IPS DF 19.7 (cell line): Measurements from ENCODE around the gene GRIN1.

Experiments used
- DNase-seq: peaks from one replicate; pipeline ENCODE4 v3.0.0-alpha.2; 2013; ENCODE audit warnings: low read depth, low spot score

GRIN1 gene

DNA sequence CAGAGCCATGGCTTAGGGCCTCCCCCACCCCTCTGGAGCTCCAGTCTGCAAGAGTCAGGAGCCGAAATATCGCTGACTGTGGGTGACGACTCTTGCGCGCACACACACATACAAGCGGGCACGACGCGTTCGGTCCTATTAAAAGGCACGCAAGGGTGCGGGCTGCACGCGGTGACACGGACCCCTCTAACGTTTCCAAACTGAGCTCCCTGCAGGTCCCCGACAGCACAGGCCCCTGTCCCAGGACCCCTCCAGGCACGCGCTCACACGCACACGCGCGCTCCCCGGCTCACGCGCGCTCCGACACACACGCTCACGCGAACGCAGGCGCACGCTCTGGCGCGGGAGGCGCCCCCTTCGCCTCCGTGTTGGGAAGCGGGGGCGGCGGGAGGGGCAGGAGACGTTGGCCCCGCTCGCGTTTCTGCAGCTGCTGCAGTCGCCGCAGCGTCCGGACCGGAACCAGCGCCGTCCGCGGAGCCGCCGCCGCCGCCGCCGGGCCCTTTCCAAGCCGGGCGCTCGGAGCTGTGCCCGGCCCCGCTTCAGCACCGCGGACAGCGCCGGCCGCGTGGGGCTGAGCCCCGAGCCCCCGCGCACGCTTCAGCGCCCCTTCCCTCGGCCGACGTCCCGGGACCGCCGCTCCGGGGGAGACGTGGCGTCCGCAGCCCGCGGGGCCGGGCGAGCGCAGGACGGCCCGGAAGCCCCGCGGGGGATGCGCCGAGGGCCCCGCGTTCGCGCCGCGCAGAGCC lies at the start of gene GRIN1:
GRIN1 (plus strand) TSS at position 433 of the 746 bp plus-strand sequence. CDS start 333 bp downstream, outside the sequence.
- no peak for DNase-seq

DNA sequence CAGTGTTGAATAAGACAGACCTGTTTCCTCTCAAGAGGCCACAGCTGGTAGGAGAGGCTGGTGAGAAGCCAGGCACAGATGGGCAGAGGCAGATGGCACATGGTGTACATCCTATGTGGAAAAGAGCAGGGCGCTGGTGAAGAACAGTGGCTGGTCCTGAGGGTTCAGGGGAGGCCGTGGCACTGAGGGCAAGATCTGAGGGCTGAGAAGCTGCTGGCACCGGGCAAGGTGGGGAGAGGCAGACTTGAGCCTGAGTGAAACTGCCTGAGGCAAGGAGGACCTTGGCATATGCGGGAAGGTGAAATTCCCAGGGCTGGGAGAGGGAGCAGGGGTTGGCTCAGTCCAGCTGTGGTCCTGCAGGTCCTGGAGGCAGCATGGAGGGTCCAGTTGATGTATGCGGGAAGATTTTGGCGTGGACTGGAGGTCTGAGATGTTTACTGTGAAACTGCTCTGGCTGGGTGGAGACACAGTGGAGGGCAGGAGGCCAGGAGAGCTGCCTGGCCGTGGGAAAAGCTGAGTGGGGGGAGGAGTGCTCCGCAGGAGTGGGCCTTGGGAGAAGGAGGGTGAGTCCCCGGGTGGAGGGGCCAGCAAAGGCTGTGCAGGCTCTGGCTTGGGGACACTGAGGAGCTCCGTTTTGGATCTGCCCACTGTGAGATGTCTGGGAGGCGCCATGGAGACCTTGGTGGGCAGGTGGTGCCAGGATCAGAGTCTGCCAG lies 49.6 kb upstream of the GRIN1 start:
- DNase-seq, result no peak

DNA sequence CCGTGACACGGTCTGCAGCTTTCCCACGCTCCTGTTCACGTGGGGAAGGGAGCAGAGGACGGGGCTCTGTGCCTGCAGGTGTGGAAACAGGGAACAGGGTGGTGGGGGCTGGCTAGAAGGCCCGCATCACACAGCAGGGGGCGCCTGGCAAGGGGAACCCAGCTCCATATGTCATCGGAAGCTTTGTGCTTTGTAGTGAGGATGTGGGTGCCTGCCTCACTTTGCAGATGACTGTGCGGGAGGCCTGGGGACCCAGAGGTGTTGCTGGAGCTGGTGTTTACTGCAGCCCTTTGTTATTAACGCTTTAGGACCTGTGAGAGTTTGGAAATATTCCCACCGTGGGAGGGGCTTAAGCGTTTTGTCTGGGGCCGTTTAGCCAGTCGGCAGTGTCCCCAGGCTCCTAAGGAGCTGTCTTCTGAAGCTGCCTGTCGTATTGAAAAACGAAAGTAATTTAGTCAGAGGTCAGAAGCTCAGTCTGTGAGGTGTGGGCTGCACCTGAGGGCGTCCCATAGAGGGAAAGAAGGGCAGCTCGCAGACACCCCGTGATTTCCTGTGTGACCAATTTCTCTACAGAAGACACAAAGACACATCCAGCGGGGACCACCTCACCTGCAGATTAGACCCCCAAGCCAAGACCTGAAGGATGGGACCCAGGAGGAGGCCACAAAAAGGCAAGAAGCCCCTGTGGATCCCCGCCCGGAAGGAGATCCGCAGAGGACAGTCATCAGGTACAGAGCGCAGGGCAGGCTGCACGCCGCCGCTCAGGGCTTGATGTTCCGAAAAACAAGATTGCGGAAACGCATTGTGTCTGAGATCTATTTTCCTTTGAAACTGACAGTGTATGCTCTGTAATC lies 43.1 kb upstream of the GRIN1 start:
- DNase-seq, result no peak

DNA sequence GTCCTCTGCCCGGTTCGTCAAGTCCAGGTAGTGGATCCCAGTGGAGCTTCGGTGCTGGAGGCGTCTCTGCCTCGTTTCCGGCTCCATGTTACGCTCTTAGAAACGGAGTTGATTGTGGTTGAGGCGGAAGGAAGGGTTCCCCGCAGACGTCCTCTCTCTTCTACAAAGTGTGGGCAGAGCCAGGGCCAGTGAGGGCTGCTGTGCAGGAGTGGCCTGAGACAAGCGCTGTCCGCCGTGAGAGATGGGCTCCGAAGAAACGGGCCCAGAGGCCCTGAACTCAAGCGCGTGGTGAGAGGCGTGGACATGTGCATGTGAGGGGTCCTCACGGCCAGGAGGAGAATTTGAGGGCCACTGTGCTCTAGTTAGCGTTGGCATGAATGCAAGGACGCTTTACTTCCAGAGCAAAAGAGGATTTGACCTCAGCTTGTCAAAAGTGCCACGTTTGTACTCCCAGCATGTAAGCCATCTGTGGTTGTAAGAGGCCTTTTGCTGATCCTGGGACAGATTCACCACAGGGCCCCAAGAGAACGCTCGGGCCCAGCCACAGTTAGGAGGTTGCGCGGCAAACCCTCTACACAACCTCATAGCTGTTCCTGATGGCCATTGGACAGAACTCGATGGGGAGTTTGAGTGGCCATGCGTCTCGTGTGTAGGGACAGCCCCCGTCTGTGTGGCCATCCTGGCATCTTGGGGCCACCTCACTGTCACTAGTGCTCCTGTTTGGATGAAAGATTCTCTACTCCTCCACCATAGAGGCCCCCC lies 42.0 kb upstream of the GRIN1 start:
- no peak for DNase-seq

DNA sequence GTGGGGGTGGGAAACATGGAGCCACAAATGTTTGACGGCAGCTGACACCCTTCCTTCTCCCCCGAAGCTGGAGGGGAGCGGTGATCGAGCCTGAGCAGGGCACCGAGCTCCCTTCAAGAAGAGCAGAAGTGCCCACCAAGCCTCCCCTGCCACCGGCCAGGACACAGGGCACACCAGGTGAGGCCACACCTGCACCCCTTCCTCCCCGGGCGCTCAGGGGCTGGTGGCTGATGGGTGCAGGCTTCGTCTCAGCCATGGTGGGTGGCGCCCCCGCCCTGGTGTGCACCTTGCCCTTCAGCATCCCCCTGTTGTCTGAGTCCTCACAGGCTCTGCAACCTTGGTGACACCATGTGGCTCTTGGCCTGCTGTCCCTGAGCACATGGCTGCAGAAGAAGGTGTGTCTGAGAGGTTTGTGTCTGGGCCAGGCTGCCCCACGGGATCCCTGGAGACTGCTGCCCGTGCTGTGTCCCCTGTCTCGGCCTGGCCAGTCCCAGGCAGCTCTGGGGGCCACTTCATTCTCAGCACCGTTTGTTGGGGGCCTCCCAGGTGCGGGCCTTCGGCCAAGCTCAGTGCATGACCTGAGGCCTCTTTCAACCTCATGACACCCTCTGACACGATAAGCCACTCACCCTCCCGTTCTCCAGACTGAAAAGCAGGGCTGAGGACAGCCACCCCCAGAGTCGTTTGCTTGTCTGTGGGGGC lies 41.0 kb upstream of the GRIN1 start:
- no peak for DNase-seq

DNA sequence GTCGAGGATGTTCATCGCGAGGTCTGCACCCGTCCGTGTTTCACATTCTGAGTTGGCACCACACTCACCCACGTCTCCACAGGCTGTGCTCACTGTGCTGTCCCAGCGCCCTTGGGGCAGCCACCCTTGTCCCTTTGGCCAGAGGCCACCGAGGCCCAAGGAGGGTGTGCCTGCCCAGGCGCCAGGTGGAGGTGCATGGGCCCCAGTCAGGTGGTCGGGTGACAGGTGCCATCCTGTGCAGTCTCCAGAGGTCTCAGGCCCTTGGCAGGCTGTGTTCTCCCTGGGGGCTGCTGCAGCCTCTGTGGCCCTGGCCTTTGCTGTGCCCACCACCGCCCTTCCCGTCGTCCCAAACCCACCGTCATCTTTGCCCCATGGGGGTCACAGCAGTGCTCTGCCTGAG lies 39.7 kb upstream of the GRIN1 start:
- DNase-seq, result no peak

DNA sequence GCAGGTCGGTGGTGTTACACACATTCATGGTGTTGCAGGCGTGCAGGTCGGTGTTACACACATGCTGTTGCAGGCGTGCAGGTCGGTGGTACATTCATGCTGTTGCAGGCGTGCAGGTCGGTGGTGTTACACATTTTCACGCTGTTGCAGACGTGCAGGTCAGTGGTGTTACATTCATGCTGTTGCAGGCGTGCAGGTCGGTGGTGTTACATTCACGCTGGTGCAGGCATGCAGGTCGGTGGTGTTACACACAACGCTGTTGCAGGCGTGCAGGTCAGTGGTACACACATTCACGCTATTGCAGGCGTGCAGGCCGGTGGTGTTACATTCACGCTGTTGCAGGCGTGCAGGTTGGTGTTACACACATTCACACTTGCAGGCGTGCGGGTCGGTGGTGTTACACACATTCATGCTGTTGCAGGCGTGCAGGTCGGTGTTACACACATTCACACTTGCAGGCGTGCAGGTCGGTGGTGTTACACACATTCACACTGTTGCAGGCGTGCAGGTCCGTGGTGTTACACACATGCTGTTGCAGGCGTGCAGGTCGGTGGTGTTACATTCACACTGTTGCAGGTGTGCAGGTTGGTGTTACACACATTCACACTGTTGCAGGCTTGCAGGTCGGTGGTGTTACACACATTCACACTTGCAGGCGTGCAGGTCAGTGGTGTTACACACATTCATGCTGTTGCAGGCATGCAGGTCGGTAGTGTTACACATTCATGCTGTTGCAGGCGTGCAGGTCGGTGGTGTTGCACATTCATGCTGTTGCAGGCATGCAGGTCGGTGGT lies 35.6 kb upstream of the GRIN1 start:
- DNase-seq, result no peak

DNA sequence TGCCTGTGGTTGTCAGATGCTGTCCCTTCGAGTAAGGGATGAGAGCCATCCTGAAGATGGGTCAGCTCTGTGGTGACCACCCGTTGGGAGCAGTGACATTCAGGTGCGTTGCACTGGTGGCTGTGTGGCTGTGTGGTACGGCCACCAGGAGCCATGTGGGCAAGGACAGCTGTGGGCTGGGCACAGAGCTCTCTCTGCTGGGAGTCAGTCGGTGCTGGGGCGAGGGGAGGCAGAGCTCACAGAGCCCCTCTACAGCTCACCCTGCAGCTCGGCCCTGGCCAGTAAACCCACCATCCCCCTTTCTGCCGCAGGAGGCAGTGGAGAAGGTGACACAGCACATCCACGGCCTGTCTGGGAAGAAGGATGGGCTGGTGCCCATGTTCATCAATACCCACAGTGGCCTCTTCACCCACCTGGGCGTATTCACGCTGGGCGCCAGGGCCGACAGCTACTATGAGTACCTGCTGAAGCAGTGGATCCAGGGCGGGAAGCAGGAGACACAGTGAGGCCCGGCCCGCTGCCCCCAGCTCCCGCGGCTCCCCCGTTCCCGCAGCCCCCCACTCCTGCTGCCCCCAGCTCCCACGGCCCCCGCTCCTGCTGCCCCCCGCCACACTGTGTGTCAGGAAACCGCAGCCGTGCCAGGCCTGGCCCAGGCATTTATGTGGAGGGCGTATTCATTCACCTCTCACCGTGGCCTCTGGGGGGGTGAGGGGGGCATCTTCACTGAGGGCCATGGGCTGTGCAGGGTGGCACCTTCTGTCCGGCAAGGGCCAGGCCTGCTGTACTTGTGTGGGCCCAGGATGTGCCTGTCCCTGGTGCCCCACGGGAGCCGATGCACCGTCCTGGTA lies 32.9 kb upstream of the GRIN1 start:
- DNase-seq, result no peak

DNA sequence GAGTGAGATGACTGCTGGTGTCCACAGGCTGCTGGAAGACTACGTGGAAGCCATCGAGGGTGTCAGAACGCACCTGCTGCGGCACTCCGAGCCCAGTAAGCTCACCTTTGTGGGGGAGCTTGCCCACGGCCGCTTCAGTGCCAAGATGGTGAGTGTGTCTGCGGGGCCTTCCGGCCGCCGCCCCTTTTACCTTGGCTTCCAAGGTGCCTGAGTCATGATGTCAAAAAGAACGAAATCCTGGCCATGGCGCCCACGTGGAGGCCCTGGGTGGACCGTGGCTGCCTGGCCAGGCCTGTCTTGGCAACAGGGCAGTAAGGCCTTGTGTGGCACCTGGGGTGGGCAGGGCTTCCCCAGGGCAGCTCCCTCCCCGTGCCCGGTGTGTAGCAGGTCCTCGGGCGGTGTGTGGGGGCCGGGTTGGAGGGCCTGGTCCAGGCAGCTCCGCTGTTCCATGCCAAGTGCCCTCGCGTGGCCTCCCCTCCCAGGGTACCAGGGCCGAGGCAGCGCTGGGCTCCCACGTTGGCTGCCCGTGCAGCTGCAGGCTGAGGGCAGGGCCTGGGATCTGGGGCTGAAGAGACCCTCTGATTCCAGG lies 32.2 kb upstream of the GRIN1 start:
- DNase-seq, result no peak

DNA sequence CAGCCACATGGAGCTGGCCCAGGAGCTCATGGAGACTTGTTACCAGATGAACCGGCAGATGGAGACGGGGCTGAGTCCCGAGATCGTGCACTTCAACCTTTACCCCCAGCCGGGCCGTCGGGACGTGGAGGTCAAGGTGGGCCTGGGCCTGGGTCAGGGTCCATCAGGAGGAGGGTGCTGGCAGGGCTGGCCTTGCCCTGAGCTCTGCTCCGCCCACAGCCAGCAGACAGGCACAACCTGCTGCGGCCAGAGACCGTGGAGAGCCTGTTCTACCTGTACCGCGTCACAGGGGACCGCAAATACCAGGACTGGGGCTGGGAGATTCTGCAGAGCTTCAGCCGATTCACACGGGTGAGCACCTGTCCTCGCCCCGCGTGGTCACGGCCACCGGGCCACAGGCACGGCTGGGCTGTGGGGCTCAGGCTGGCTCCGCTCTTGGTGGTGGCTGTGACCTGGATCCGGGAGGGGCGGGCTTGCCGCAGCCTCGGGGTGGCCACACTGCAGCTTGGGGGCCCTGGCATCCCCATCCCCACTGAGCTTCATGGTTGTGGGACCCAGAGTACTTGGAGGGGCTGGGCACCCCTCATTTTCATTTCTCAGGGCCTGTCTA lies 31.5 kb upstream of the GRIN1 start:
- DNase-seq, result no peak

DNA sequence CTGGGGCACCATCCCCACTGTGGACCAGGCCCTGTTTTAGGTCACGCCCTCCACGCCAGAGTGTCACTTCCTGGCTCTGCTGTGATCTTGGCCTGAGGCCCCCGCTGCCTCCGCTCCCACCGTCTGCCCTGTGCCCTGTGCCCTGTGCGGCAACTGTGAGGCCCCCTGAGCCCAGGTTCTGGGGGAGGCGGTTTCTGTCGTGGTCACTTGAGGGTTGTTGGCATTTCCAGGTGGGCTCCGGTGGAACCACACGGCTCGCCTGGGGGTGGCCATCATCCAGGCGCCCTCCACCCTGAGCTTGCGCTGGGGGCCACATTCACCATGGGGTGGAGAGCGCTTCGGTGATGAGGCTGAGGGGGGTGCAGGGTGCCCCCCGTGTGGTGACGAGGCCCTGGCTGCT lies 31.0 kb upstream of the GRIN1 start:
- DNase-seq, result no peak

DNA sequence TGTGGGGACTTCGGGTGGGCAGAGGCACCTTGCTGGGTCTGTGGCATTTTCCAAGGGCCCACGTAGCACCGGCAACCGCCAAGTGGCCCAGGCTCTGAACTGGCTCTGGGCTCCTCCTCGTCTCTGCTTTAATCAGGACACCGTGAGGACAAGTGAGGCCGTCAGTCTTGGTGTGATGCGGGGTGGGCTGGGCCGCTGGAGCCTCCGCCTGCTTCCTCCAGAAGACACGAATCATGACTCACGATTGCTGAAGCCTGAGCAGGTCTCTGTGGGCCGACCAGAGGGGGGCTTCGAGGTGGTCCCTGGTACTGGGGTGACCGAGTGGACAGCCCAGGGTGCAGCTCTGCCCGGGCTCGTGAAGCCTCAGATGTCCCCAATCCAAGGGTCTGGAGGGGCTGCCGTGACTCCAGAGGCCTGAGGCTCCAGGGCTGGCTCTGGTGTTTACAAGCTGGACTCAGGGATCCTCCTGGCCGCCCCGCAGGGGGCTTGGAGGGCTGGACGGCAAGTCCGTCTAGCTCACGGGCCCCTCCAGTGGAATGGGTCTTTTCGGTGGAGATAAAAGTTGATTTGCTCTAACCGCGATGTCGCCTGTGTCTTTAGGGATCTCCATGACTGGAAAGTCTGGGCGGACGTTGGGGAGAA lies 30.2 kb upstream of the GRIN1 start:
- DNase-seq, result no peak

DNA sequence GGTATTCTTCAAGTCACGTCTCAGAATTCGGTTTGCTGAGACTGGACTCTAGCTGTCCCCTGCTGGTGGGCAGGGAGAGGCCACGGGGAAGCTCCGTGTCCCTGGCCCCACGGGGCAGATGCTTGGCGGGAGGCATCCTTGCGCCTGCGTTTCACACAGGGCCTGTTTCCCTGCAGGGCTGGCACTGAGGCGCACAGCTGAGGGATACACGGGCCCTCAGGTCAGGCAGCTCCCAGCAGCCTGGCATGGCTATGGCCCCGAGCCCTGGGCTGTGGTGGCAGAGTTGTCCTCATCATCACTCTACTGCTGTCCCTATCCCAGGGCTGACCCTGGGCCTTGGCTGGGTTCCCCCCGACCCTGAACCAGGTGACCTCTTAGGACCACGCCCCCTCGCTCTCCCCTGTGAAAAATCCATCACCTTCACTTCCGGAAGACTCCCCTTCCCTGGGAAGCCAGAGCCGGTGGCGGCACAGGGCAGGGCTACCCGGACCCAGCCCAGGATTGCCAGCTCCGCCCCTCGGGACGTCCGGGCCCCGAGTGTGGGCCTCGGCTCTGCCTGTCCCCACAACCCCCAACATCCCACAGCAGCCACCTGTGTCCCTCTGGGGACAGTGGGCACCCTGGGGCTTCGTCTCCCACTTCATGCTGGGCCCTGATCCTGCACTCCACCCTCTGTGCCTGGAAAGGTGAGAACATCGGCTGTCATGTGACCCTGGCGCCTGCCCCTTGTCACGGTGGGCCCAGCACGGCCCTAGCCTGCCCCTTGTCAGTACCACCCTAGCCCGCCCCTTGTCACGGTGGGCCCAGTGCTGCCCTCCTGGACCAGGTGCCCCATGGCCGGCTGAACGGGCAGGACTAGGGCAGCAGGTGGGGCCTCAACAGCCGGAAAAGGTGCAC lies 29.5 kb upstream of the GRIN1 start:
- no peak for DNase-seq

DNA sequence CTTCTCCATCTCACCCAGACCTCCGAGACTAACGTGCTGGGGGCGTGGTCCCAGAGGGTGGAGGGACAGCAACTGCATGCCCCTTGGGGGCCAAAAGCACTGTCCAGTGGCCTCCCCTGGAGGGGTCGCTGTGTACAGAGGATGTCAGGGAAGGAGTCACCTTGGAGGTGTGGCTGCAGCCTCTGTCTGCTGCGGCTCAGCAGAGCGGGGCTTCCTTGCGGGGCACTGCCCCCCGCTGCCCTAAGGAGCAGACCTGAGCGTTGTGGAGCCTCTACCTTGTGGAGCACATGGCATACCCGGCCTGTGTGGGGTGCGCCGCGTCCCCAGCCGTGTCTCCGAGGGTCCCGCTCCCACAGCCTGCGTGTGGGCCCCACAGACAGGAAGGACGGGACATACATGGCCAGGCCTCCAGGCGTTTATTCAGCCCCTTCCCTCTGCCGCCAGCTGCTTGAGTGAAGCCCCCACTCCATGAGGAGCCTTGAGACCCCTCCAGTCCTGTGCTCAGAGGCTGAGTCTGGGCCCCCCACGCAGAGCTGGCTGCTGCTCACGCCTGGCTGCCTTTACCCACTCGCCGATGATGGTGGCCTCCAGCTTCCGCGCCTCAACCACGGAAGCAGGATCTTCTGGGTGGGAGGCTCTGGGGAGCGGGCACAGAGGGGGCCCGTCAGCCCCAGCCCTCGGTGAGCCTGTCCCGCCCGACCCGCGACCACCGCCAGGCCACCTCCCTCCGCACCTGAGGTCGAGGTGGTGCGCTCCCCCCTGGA lies 28.6 kb upstream of the GRIN1 start:
- DNase-seq, result no peak

DNA sequence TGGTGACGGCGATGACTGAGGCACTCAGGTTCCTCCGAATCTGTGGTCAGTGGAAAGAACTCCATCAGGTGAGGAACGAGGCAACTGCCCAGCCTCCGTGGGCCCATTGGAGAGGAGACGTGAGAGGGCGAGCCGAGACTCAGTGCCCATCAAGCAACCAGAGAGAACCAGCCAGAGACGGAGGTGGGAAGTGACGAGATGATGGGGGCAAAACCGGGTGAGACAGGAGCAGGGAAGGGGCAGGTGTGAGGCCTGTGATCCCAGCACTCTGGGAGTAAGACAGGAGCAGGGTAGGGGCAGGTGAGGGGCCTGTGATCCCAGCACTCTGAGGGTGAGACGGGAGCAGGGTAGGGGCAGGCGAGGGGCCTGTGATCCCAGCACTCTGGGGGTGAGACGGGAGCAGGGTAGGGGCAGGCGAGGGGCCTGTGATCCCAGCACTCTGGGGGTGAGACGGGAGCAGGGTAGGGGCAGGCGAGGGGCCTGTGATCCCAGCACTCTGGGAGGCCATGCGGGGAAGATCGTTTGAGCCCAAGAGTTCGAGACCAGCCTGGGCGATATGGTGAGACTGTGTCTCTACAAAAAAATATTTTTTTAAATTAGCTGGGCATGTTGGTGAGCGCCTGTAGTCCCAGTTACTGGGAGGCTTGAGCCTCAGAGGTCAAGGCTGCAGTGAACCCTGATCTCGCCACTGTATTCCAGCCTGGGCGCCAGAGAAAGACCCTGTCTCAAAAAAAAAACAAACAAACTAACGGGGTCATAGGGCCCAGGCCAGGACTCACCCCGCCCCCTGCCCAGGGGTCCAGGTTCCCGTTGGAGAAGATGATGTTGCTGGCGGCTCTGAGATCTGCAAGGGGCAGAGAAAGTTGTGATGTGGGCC lies 27.8 kb upstream of the GRIN1 start:
- DNase-seq, result no peak
